Measurements from ENCODE around the gene MYO1G.

DNA sequence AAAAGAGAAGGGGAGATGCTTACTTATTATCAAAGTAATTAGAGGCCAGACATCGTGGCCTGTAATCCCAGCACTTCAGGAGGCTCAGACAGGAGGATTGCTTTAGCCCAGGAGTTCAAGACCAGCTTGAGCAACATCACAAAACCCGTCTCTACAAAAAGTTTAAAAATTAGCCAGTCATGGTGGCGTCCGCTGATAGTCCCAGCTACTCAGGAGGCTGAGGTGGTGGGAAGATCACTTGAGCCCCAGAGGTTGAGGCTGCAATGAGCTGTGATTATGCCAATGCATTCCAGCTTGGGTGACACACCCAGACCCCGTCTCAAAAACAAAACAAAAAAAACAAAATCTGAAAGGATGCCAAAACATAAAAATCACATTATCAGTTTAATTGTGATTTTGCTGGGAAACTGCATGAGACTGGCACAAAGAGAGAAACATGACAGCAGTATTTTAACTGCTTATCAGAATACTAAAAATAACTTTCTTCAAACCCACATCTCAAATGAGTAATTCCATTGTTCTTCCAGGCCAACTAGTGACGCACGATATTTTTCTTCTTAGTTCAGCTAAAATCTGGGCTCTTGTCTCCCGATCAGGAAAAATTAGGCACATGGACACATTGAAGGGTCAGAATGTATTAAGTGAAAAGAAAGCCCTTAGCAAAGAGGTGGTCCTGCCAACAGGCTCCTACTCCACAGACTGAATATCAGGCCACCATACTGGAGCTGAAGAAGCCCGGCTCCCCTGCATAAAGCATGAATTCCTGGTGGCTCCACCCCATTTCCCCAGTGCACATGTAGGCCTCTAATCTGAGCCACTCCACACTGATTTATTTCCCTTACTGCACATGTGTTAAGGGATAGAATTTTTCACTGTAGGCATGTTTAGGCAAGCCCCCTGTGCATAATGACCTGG is 11.6 kb upstream of the MYO1G start:
- TF ChIP-seq, protein P1, sequence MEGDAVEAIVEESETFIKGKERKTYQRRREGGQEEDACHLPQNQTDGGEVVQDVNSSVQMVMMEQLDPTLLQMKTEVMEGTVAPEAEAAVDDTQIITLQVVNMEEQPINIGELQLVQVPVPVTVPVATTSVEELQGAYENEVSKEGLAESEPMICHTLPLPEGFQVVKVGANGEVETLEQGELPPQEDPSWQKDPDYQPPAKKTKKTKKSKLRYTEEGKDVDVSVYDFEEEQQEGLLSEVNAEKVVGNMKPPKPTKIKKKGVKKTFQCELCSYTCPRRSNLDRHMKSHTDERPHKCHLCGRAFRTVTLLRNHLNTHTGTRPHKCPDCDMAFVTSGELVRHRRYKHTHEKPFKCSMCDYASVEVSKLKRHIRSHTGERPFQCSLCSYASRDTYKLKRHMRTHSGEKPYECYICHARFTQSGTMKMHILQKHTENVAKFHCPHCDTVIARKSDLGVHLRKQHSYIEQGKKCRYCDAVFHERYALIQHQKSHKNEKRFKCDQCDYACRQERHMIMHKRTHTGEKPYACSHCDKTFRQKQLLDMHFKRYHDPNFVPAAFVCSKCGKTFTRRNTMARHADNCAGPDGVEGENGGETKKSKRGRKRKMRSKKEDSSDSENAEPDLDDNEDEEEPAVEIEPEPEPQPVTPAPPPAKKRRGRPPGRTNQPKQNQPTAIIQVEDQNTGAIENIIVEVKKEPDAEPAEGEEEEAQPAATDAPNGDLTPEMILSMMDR (IDR thresholded peaks at IDR 0.05), result no peak
- TF ChIP-seq ZFX (IDR thresholded peaks at IDR 0.05; ENCODE audit: borderline replicate concordance), result no peak

Data from 22Rv1 (cell line).